ENCODE results near the gene TTC19.

DNA sequence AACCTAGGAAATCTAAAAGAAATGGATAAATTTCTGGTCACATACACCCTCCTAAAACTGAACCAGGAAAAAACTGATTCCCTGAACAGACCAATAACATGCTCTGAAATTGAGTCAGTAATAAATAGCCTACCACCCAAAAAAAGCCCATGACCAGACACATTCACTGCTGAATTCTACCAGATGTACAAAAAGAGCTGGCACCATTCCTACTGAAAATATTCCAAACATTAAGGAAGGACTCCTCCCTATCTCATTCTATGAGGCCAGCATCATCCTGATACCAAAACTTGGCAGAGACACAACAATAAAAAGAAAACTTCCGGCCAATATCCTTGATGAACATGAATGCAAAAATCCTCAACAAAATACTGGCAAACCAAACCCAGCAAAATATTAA lies 52.9 kb downstream of the TTC19 start:
- TF ChIP-seq, protein P1, sequence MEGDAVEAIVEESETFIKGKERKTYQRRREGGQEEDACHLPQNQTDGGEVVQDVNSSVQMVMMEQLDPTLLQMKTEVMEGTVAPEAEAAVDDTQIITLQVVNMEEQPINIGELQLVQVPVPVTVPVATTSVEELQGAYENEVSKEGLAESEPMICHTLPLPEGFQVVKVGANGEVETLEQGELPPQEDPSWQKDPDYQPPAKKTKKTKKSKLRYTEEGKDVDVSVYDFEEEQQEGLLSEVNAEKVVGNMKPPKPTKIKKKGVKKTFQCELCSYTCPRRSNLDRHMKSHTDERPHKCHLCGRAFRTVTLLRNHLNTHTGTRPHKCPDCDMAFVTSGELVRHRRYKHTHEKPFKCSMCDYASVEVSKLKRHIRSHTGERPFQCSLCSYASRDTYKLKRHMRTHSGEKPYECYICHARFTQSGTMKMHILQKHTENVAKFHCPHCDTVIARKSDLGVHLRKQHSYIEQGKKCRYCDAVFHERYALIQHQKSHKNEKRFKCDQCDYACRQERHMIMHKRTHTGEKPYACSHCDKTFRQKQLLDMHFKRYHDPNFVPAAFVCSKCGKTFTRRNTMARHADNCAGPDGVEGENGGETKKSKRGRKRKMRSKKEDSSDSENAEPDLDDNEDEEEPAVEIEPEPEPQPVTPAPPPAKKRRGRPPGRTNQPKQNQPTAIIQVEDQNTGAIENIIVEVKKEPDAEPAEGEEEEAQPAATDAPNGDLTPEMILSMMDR (conservative IDR thresholded peaks at IDR 0.05; ENCODE audit: low read depth in 2 of 2): no peak
- TF ChIP-seq EZH2 (IDR thresholded peaks at IDR 0.05; ENCODE audit: low read depth, unreplicated experiment) (no peak), EZH2phosphoT487 (IDR thresholded peaks at IDR 0.05; ENCODE audit: unreplicated experiment) (no peak), POLR2AphosphoS5 (IDR thresholded peaks at IDR 0.05; ENCODE audit: low read depth) (no peak), REST (IDR thresholded peaks at IDR 0.05; ENCODE audit: unreplicated experiment) (no peak), CREB1 (CRISPR knock-in tag; IDR thresholded peaks at IDR 0.05; ENCODE audit: low read depth) (no peak), NANOG (IDR thresholded peaks at IDR 0.05; ENCODE audit: borderline replicate concordance) (no peak), STAT1 (IDR thresholded peaks at IDR 0.05; ENCODE audit: unreplicated experiment) (no peak), JUNB (IDR thresholded peaks at IDR 0.05; ENCODE audit: unreplicated experiment) (no peak), ZNF114 (CRISPR knock-in tag; IDR thresholded peaks at IDR 0.05) (no peak)
